ENCODE data around the gene FAIM2.

The FAIM2 gene

DNA sequence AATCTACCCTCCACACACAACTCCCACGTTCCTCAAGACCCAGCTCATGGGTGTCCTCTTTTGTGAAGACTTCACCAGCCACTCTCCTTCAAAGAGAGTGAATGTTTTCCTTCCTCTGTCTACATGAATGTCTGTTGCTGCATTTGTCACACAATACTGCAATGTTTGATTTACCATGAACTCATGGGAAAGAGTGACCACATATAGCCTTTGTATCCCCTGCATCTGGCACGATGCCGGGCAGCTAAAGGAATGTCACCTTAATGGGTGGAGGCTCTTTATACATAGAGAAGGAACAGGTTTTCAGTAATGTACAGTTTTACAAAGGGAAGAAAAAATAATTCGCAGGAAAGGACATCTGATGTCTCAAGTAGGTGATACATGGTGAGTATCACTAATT is 48.7 kb downstream of the FAIM2 start:
- no peak for DNase-seq

DNA sequence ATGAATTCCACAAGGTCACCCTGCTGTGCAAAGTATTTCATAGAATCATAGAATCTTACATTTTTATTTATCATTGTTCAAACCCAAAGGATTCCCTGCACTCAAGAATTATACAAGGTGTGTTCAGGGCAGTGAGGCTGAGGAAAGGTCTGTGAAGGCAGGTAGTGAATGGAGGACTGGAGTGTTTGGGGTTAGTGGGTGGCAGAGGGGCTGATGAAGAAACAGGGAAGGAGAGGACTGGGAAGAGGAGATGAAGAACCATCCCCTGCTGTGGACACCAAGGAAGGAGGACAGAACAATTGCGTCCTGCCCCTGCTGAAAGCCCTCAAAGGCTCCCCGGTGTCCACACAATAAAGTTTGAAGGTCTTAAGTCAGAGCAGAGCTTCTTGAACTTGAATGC is 50.0 kb downstream of the FAIM2 start:
- no peak for DNase-seq

DNA sequence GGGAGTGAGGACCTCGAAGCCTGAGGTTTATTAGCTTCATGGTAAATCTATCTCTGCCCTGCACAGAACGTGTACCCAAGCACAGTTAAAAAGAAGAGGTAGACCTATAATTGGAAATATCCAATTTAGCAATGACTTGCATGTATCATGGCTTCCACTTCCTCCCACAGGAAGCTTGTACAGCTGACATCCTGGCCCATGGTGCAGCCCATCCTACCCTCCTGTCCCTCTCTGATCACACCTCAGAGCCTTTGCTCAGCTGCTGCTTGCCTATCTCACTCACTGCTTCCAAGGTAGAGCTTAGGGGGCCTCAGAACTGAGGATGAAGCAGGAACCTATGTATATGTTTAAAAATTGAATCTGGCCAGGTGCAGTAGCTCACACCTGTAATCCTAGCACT is 56.5 kb downstream of the FAIM2 start:
- no peak for DNase-seq

DNA sequence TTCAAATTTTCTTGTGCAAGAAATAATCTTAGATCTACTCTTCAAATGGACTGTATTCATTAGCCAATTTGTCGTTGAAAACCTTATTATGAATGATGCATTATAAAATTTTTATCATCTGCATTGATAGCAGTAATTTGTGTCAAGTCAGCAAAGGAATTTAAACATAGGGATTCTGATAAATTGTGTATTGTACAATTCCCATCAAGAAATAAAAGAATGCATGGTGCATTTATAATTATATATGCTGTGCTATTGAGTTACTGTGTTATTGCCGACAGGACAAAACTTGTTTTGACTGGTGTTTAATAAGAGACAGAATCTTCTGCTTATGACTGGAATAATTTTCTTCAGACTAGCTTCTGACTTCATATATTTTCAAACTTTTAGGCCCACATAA is 57.7 kb downstream of the FAIM2 start:
- DNase-seq, result no peak

DNA sequence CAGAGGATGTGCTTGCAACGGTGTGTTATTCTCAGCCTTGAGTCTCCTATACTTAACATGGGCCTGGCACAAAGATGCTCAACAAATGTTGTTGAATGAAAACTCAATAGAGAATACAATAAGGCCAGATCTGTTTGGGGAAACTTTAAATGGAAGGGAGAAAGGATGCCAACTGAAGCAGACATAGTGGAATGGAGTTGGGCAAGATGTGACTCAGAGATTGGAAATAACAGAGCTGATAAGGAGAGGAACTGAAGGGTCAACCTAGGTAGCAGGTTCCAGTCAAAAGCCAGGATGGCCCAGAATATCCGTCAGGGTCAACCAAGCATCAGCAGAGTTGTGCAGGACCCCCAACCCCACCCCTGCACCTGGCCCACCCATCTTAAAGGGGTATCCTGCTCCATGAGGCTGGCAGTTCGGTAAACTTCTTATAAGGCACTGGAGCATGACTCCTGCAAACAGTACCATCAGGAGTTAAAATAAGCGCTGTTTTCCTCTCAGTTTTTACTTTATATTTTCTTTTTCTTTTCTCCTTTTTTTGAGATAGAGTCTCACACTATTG is 59.7 kb downstream of the FAIM2 start:
- DNase-seq, result no peak

DNA sequence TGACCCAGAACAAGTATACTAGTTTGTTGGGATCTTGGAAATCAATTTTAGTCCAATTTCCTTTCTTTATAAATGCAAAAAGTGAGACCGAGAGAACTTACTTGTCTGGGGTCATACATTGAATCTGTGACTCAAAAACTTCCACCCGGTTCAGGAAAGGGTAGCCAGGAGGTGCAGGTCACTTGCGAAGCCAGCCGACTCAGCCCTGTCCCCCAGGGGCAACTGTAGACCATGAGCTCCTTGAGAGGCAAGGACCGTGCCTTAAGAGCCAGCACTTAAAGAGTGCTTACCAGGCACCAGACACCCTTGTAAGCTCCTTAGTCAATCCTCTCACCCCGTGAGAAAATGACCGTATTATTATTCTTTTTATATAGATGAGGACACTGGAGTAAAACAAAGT is 60.3 kb downstream of the FAIM2 start:
- no peak for DNase-seq

DNA sequence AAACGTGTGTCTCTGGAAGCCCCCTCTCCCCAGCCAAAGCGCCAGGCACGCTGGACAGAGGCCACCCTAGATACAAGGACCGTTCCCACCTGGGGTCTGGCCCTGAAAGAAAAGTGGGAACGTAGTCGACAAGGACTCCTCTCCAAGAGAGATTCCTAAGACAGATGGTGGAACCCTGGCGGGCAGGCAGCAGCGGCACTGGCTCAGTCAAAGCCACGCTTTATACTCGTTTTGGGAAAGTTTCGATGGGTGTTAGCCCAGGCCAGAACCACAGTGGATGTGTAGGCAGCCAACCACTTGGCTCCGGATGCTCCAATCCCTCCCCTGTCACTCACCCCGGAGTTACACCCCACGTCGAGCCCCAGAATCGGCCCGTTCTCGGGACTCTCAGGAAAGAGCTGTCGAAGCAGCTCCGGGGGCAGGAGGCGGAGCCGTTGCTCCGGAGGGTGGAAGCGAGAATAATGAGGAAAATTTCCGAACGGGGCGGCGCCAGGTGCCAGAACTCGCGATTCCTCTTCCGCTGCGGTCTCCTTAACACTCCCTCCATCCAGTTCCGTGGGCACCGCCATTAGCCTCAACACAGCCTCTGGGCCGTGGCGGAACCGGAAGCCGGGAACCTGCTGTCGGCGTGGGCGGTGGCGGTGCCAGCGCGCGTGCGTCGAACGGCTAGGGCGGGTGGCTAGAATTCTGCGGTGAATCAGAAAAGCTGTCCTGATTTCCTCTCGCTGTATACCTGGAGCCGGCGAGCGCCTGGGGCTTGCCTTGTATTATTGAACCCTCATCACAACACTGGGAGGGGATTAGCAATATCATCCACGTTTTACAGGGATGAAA is 61.0 kb downstream of the FAIM2 start, which contains the start of gene BCDIN3D:
Gene BCDIN3D, minus strand, starts transcription at position 588 of the 834 bp plus-strand sequence. Its CDS starts 19 bp downstream, at position 569.
- DNase-seq, result peak; percentile 90

DNA sequence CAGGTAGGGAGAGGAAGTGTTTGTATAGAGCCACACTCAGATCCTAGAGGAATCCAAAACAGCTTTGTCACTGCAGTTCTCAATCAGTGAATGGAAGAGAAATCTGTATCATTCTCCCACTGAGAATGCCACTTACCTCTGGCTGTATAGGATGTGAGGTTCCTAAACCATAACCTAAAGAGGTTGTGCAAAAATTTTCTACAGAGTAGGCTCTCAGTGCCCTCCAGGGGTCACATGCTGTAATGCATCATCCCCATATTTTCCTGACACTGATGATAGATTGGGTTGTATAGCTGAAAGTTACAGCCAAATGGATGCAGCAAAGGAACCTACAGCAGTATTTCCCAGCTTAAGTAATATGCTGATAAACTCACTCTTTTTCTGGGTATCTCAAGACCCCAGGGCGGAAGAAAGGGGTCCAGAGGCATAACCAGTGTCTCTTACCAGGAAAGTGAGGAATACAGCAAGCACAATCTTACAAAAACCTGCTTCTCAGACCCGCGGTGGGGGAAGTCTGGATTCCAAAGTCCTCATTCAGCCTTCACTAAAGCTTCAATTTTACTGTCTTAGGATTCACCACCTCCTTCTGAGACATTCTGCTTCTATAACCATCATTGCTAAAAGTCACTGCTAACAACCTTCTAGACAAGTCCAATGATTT is 64.6 kb downstream of the FAIM2 start:
- DNase-seq, result no peak

DNA sequence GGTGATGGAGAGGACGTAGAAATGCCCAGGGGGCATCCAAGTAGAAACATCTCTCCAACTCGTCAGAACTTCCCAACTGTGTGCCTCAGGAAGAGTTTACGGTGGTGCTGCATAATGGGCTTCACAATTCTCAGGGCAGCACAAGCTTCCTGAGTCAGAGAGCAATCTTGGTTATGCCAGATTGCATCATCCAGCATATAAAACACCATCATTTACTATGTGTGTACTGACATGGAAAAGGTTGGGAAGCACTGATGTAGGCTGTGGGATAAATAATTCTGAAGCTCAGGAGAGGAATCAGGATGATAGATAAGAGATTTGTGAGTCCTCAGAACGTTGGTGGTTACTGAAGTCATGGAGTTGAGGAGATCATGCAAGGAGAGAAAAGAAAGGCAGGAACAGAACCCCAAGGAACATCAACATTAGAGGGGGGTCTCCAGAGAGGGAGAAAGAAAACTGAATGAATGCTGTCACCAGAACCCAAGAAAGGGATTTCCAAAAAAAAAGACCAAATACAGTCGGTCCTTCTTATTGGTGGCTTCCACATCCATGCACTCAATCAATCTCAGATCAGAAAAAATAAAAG is 70.8 kb downstream of the FAIM2 start:
- DNase-seq, result no peak

DNA sequence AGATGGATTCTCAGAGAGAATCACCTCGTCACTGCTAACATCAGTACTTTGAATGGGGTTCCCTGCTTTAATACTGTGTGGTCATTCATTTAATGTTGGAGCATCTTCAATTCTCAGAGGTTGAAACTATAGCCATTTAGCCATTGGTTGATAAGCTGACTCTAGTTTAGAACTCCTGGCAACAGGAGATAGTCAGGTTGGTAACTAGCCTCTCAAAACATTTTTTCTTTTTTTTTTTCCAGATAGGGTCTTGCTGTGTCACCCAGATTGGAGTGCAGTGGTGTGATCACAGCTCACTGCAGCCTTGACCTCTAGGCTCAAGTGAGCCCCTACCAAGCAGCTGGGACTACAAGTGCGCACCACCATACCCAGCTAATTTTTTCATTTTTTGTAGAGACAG is 72.0 kb downstream of the FAIM2 start:
- DNase-seq, result no peak

DNA sequence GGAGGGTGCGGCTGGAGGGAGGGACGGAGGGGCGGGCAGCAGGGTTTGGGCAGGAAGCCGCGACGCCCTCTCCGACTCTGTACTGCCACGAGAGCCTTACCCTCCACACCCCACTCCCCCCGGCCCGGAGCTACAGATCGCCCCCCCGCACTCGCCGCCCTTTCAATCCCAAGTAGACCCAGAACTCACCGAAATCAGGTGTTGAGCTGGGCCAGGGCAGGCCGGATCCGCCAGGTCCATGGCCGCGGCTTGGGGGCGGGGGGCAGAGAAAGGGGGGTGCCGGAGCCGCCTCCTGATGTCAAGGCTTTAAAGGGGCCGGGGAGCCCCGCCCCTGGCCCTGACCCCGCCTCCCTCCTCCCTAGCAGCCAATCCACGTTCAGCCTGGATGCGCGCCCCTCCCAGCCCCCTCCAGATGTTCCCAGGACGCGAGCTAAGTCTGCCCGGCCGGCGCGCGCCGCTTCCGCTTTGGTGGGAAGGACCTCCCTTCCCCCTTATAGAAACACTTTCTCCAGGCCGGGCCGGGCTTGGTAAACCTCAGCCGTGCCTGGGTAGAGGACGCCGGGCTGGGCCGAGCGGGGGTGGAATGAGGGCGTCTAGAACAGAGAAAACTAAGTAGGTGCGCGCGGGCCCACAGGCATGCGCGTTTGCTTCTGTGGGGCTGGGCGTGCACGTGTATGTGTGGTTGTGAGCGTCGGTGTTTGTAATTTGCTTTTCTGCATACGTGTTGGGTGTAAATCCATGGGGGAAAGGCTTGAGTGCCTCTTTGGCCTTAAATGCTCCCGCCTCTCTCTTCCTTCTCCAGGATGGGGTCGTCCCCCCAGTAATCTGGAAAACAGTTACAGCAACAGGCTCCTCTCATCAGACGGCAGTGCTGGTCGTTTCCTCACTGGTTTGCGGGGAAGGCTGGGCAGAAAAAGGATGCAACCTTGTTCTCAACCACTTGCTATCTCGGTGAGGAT is 75.3 kb downstream of the FAIM2 start, which contains the start of gene NCKAP5L:
Gene NCKAP5L, minus strand, starts transcription at position 281 of the 959 bp plus-strand sequence. CDS start 24,369 bp downstream, outside the sequence.
- peak; percentile 90 for DNase-seq

DNA sequence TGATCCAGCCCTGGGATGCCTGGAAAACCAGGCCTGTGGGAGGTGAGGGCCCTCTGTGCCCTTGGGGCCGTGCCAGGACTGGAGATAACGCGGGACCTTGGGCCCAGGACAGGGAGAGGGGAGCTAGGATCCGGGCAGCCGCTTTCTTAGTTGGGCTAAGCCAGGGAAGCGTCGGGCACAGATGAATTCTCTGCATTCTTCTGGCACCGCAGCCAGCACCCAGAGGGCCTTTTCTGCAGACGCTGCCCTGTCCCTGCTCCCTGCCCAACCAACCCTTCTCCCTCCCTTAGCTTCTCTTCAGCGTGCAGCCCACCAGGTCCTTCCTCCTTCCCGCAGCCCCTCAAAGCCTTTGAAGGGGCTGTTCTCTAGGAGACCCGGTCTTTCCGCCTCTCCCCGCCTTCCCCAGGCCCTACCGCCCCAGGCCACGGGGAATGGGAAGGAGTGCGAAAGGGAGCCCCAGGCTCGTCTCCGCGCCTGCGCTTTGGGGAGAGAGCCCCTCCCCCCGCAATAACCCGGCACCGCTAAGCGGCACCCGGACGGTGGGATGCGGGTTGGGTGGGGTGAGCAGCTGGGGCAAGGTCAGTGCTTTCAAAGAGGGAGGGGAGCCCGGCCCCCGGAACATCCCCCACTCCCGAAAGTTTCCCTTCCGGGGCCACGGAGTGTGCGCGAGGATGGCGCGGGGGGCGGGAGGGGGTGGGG is 76.2 kb downstream of the FAIM2 start:
- DNase-seq, result no peak

DNA sequence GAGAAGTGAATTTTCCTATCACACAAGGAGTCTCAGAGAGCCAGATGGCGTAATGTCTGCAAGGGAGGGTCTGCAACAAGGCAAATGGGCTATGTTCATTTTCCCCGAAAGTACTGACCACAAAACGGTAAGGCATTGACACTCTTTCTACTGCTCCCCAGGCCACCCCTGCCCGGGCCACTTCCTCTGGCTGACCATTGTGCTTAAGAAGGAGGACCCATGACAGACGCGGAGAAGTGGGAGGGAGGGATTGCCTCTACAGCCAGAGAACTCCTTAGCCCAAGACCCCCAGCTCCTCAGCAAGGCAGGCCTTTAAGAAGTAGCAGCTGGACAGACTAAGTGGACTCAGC is 76.7 kb downstream of the FAIM2 start:
- DNase-seq, result no peak

DNA sequence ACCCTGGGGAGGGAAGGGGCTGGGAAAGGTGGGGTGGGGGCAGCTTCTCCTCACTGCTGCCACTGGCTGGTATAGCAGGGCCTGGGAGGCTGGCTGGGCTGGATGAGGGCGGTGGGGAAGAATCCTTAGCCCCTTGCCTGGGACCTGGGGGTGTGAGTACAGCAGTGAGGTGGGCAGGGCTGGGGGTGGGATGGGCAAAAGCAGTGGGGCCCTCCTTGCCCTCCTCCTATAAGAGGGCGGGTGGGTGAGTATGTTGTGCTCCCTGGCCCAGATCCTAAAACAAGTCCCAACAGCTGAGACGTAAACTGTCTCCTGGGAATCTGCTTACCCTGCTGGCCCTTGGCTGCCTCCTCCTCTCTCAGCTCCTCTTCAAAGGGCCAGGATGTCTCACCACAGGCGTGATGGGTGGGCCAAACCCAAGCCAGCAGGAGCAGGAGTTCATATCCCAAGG is 77.7 kb downstream of the FAIM2 start:
- no peak for DNase-seq

DNA sequence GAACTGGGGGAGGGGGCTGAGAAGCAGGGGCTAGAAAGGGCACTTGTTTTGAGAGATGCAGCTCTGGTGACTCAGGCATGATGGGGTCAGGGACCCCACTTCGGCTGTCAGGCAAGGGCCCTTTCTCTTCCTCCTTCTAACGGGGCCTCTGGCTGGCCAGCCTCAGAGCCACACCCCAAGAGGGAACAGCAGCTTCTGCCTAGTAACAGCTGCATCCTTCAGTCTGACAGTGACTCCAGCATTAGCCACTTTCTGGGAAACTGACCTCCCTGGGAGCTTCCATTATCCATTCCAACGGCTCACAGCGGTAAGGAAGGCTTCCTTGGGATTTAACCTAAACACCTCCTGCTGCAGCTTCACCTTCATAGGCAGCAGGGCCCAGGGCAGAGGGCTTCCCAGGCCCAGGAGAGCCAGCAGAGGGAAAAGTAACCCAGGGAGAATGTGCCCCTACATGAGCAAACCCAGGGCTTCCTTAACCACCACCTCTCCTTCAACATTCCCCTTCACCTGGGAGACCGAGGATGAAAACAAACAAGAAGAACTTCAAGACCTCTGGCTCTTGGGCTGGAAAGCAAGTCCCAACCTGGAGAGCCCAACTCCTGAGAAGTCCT is 78.2 kb downstream of the FAIM2 start:
- no peak for DNase-seq

DNA sequence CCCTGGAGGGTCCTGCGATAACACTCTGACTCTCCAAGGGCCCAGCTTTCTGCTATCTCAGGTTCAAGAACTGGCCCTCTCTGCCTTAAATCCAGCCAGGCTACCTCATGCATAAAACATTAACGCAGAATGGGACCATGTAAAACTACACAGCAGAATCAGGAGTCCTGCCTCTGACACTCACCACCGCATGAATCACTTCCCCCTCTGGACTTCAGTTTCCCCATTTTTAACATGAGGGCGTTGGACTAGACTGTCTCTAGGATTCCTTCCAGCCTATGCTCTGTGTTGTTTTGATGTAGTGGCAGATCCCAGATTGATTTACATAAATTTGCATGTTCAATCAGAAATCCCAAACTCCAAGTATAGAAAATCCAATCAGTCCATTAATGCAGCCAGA is 78.8 kb downstream of the FAIM2 start:
- no peak for DNase-seq

DNA sequence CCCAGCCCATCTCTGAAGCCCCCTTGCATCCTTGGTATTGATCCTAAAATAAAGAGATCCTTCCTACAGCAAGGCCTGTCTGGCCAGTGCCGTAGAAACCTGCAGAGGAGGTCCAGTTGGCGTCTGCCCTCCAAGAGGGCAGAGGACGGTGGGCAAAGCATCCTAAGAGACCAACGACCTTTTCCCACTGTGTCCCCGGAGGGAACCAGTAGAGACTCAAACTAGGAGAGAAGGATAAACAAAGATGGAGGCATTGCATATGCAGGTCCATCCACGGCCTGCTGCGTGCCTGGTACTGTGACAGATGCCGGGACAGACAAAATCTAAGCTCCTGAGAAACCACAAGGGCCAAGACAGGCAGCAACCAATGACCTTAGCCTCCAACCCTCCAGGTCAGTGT is 79.3 kb downstream of the FAIM2 start:
- no peak for DNase-seq

DNA sequence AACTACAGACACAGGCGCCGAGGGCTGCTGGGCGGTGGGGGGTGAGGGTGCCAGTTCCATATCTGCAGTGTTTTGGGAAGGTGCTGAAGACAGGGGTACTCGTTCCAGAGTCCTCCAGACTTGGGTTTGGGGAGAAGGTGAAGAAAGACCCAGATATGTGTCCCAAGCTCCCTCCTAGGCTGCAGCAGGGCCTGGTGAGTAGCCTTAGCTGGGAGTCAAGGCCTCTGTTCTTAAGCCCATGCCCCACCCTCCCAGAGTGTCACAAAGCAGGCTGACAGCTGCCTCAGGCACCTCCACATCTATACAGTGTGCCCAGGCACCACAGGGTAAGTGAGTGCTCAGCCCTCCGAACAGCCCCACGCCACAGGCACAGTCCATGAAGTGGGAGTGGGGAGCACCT is 79.7 kb downstream of the FAIM2 start:
- DNase-seq, result no peak

DNA sequence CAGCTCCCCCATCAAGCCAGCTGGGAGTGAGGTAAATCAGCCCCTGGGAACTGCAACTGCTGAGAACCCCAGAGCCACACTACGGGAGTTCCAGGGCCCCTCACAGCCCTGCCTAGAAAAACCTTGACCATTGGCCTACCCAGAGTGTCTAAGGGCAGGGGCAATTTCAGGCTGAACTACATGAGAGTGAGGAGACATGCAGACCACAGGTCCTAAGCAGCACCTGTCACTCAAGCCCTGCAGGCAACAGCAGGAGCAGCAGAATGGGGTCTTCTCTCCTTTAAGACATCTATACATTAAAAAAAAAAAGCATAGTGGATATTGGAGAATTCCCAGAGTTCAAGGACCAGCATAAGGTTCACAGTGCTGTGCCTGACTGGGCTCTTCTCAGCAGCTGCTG is 80.3 kb downstream of the FAIM2 start:
- no peak for DNase-seq

DNA sequence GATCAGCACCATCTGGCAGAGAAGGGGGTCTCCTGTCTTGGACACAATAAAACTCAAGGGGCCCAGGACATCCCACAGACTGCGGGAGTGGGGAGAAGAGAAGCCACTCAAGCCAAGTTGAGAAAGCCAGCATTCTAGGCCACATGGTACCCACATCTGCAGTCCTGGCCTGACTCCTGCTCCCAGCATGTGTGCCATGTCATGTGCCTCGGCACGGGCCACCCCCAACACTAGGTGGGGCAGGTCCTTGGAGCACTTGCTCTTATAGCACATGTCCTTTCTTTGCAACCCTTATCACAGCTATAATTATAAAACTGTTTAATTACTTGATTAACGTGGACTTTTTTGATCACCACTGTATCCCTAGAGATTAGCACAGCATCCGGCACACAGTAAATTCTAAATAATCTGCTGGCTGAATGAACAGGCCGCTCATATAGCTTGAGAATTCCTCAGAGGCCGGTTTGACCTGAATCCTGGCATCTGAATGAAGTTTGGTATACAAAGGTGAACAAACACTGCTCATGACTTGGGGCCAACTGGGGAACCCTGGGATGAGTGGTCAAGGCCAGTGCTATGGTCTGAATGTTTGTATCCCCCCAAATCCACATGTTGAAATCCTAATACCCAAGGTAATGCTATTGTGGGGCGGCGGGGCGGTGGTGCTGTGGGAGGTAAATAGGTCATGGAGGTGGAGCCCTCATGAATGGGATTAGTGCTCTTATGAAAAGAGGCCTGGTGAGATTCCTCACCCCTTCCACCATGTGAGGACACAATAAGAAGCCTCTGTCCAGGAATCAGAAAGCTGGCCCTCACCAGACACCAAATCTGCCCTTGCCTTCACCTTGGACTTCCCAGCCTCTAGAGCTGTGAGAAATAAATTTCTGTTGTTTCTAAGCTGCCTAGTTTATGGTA is 82.1 kb downstream of the FAIM2 start:
- no peak for DNase-seq
